PC-3 (cell line): Measurements from ENCODE around the gene FAXDC2.

Experiments
- CTCF ChIP-seq: fragments of 300-600 bp; sonication (generic); conservative IDR thresholded peaks from 2 replicates; pipeline ENCODE4 v1.5.1; 2017; ENCODE audit warnings: antibody characterized with exemption, low read depth, mild to moderate bottlenecking, low read length
- EZH2 ChIP-seq: fragments of 300-600 bp; sonication (generic); IDR thresholded peaks from one replicate; pipeline ENCODE4 v1.6.1; 2017; ENCODE audit warnings: antibody characterized with exemption, mild to moderate bottlenecking, low read length; ENCODE audit not compliant: unreplicated experiment

GRCh38 chr5:154844809-154845208 is 5.6 kb downstream of the FAXDC2 start:
- TF ChIP-seq EZH2 (no peak), CTCF (no peak)
